Stimulated activated naive B cell treated with anti-CD40 and anti-IgM and Interleukin-4, amounts not matched to agents 10 μg/mL and 1 μg/mL and 100 μg/mL, for 72 hours (primary cell): ENCODE measurements around the gene UBXN11.
"Not testable (repeated sequence)": the region's sequence is repeated elsewhere in the genome, so short reads cannot be mapped to it uniquely, and the experiment has no call there.

ENCODE experiments used
- ATAC-seq, 2 donors: fragments of 150-1000 bp; cut with Tn5 transposase; replicated peaks; 2 replicates each; pipeline ENCODE4 v1.10.0; 2021; ENCODE audit warnings: moderate library complexity in 1 of 2
- DNase-seq: peaks from one replicate; pipeline ENCODE4 v3.0.0; 2021
- H3K27ac Mint-ChIP-seq: one replicate; pipeline ENCODE4 v1.8.0; 2022; ENCODE audit warnings: mild to moderate bottlenecking, mixed read lengths
- H3K27me3 Mint-ChIP-seq, 2 donors: one replicate each; pipeline ENCODE4 v1.8.0; 2022; ENCODE audit warnings: mixed read lengths in 2 of 2
- H3K36me3 Mint-ChIP-seq, 2 donors: one replicate each; pipeline ENCODE4 v1.8.0; 2022; ENCODE audit warnings: mixed read lengths in 2 of 2, mild to moderate bottlenecking in 1 of 2
- H3K4me1 Mint-ChIP-seq, 2 donors: one replicate each; pipeline ENCODE4 v1.8.0; 2022; ENCODE audit warnings: mixed read lengths in 2 of 2, mild to moderate bottlenecking in 1 of 2
- H3K4me3 Mint-ChIP-seq, 2 donors: one replicate each; pipeline ENCODE4 v1.8.0; 2022; ENCODE audit warnings: mild to moderate bottlenecking in 2 of 2, mixed read lengths in 2 of 2, moderate library complexity in 1 of 2
- H3K9me3 Mint-ChIP-seq, 2 donors: one replicate each; pipeline ENCODE4 v1.8.0; 2022; ENCODE audit warnings: mixed read lengths in 2 of 2, mild to moderate bottlenecking in 1 of 2

UBXN11 gene

DNA sequence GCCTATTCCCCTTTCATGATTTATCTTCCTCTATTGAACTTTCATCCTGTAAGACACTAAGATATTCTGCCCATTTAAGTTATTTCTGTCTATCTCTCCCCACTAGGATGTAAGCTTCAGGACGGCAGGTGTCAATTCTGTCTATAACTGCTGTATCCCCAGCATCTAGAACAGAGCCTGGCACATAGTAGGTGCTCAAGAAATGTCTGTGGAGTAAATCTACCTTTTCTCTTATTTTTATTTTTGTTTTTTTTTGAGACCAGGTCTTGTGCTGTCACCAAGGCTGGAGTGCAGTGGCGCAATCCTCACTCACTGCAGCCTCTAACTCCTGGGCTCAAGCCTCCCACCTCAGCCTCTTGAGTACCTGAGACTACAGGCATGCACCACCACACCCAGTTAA lies 16.9 kb upstream of the UBXN11 start:
- H3K4me1 Mint-ChIP-seq: peaks cover 28 to 59% of the 10 kb centered on the region in 2 donors

DNA sequence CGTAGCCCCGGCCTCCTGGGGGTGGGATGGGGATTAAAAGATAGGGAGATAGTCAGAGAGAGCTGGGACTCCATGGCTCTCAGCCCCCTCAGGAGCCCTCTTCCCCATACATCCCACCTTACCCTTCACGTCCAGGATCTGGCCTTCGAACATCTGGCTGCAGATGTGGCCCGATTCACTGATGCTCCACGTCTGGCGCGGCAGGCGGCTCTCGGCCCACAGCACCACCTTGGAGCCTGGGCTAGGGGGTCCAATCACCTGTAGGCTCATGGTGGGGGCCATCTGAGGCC lies 15.6 kb upstream of the UBXN11 start:
- DNase-seq: no peak
- no peaks in the 10 kb centered on the region for H3K27me3 Mint-ChIP-seq
- no peak for ATAC-seq
- H3K36me3 Mint-ChIP-seq: peaks cover 48 to 56% of the 10 kb centered on the region in 2 donors
- no peak overlapping the region for H3K27ac Mint-ChIP-seq
- peaks cover 38 to 73% of the 10 kb centered on the region in 2 donors for H3K4me1 Mint-ChIP-seq
- no peak overlapping the region for H3K4me3 Mint-ChIP-seq
- H3K9me3 Mint-ChIP-seq: peaks cover 0 to 1% of the 10 kb centered on the region in 2 donors

More for the DNA sequence above, 16.9 kb upstream of the UBXN11 start:
- Mint-ChIP-seq H3K36me3 (peaks cover 43 to 50% of the 10 kb centered on the region in 2 donors), H3K9me3 (peaks cover 0 to 1% of the 10 kb centered on the region in 2 donors), H3K4me3 (no peak overlapping the region), H3K27me3 (no peaks in the 10 kb centered on the region), H3K27ac (peak overlapping the region; percentile 92)
- ATAC-seq (no peak), DNase-seq (no peak)

DNA sequence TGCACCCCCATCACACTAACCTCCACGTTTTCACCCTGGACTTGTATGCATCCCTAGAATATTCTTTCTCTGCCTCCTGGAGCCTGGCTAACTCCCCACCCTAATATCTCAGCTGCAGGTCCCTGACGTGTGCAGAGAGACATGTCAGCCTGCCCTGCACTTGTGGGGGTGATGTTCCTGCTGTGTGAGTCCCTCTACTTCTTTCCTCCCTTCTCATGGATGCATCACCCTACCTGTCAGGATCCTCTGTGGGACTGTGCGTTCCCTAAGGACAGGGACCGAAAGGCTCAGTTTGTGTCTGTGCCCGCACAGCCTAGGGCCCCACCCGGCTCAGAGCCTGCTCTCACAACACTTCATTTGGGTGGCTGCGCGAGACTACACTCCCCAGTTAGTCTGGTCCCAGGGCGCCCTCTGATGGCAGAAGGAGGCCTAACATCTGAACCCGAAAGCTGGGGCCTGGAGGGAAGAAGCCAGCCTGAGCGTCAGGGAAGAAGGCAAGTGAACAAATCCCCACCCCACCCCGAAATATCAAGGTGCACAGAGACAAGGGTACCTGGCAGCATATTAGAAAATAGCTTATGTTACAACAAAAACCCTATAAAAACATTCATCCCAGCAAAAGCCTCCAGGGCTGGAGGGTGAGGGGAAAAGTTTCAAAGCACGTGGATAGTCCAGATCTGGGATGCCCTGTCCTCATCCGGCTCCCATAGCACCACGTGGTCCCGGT lies 15.0 kb upstream of the UBXN11 start:
- Mint-ChIP-seq H3K27me3 (no peaks in the 10 kb centered on the region), H3K27ac (peak overlapping the region; percentile 88), H3K4me1 (peaks cover 41 to 78% of the 10 kb centered on the region in 2 donors), H3K36me3 (peaks cover 48 to 56% of the 10 kb centered on the region in 2 donors), H3K9me3 (peaks cover 0 to 1% of the 10 kb centered on the region in 2 donors), H3K4me3 (peak overlapping the region; percentile 71 to 78)
- ATAC-seq (peak; percentile 59 to 64), DNase-seq (peak; percentile 86)

DNA sequence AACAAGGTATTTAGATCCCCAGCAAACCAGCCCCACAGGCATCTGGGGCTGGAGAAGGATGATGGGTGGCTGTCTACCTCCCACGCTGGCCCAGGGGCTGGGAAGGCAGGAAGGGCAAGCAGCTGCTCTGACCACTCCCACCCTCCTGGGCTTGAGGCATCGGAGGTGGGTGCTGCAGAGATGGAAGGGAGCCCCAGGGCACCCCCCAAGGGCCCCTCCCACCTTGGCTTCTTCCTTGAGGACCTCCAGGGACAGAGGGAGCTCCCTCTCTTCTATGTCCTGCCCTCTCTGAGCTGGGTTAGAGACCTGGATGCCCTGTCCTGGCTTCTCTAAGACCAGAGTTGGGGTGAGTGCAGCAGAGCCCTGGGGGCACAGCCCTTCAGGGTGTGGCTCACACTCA lies 14.5 kb upstream of the UBXN11 start:
- H3K9me3 Mint-ChIP-seq: peaks cover 0 to 1% of the 10 kb centered on the region in 2 donors
- no peaks in the 10 kb centered on the region for H3K27me3 Mint-ChIP-seq
- no peak for DNase-seq
- peak overlapping the region; percentile 78 to 97 for H3K4me3 Mint-ChIP-seq
- ATAC-seq: peak; percentile 1
- peaks cover 44 to 84% of the 10 kb centered on the region in 2 donors for H3K4me1 Mint-ChIP-seq
- peak overlapping the region; percentile 88 for H3K27ac Mint-ChIP-seq
- H3K36me3 Mint-ChIP-seq: peaks cover 48 to 56% of the 10 kb centered on the region in 2 donors

DNA sequence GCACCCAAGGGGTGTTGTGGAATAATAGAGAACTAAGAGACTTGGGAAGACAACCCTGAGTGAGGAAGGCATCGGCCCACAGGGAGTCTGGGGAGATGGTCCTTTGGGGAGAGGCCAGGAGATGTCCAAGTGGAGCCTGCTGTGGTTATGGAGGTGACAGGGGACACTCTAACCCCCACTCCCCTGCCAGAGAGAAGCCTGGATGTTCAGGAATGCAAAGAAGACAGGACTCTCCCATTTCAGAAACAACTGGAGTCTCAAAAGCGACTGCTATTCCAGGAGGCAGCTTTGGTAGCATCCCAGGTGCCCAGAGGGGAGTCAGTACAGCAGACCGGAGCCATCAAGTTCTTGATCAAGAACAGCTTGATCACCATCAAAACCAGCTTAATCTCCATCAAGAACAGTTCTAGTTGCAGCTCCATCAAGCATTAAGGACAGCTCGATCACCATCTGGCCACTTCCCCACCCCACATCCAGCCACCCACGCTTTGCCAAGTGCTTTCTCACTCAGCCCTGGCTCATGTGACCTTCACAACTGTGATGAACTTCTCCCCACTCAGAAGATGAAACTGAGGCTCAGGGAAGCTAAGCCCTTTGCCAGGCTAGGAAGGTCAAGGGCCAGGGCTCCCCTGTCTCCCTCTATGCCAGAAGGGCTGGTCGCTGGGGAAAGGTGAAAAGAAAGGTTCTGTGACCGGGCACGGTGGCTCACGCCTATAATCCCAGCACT lies 12.1 kb upstream of the UBXN11 start:
- Mint-ChIP-seq H3K27me3 (no peaks in the 10 kb centered on the region), H3K27ac (peak overlapping the region; percentile 98), H3K9me3 (peaks cover 0 to 2% of the 10 kb centered on the region in 2 donors), H3K4me3 (peak overlapping the region; percentile 97 to 98), H3K4me1 (peaks cover 57 to 99% of the 10 kb centered on the region in 2 donors), H3K36me3 (peaks cover 46 to 47% of the 10 kb centered on the region in 2 donors)
- DNase-seq: peak; percentile 72
- peak; percentile 44 to 46 for ATAC-seq

DNA sequence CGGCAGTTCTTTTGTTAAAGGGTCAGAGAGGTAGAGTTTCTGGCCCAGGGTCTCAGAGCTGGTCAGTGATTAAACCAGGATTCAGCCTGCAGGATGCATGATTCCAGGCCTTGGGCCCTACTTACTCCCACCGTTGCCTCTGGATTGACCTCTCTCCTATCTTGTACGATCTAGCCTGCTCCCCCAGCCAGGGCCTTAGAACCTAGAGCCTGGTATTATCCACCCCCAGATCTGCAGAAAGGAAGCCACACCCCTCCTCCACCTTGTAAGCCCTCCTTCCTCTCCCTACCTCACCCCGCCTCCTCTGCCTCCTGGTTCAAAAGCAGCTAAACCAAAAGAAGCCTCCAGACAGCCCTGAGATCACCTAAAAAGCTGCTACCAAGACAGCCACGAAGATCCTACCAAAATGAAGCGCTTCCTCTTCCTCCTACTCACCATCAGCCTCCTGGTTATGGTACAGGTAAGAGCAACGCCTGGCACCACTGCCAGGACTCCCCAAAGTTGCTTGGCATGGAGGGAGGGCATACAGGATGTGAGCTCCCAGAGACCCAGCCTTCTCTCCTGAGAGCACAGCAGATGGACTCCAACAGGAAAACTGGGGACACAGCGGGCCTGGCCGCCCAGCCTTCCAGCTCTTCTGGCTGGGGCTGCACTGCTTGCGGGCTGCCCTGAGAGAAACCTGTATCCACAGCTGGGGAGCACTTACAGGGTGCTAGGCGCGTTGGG lies 11.3 kb upstream of the UBXN11 start, which contains the start of gene CD52:
TSS of gene CD52 (plus strand) at position 347 of the 726 bp plus-strand sequence. CDS start at position 407, 60 bp downstream.
- peak; percentile 42 to 54 for ATAC-seq
- Mint-ChIP-seq H3K27me3 (no peaks in the 10 kb centered on the region), H3K4me1 (peaks cover 61 to 98% of the 10 kb centered on the region in 2 donors), H3K36me3 (peaks cover 39 to 41% of the 10 kb centered on the region in 2 donors), H3K27ac (peak within 1 kb of the TSS; percentile 98), H3K4me3 (peak within 1 kb of the TSS; percentile 97 to 98), H3K9me3 (peaks cover 0 to 4% of the 10 kb centered on the region in 2 donors)
- peak; percentile 48 for DNase-seq

DNA sequence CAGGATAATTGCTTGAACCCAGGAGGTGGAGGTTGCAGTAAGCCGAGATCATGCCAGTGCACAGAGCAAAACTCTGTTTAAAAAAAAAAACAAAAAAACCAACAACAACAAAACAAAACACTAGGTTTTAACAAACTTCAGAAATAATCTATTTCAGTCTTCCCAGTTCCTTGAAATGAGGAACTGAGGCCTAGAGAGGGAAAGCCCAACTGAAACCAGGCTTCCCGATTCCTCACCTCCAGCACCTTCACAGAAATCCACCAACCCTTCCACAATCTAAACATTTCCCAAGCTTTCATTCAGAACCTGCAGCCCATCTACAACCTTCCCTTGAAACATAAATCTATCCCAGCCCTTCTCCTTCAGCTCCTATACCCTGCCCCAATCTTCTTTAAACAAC lies 10.7 kb upstream of the UBXN11 start:
- H3K4me1 Mint-ChIP-seq: peaks cover 59 to 95% of the 10 kb centered on the region in 2 donors
- DNase-seq (no peak), ATAC-seq (no peak)
- peaks cover 33 to 34% of the 10 kb centered on the region in 2 donors for H3K36me3 Mint-ChIP-seq
- H3K4me3 Mint-ChIP-seq: peak overlapping the region; percentile 97 to 98
- peak overlapping the region; percentile 98 for H3K27ac Mint-ChIP-seq
- peaks cover 0 to 3% of the 10 kb centered on the region in 2 donors for H3K9me3 Mint-ChIP-seq
- H3K27me3 Mint-ChIP-seq: no peaks in the 10 kb centered on the region

DNA sequence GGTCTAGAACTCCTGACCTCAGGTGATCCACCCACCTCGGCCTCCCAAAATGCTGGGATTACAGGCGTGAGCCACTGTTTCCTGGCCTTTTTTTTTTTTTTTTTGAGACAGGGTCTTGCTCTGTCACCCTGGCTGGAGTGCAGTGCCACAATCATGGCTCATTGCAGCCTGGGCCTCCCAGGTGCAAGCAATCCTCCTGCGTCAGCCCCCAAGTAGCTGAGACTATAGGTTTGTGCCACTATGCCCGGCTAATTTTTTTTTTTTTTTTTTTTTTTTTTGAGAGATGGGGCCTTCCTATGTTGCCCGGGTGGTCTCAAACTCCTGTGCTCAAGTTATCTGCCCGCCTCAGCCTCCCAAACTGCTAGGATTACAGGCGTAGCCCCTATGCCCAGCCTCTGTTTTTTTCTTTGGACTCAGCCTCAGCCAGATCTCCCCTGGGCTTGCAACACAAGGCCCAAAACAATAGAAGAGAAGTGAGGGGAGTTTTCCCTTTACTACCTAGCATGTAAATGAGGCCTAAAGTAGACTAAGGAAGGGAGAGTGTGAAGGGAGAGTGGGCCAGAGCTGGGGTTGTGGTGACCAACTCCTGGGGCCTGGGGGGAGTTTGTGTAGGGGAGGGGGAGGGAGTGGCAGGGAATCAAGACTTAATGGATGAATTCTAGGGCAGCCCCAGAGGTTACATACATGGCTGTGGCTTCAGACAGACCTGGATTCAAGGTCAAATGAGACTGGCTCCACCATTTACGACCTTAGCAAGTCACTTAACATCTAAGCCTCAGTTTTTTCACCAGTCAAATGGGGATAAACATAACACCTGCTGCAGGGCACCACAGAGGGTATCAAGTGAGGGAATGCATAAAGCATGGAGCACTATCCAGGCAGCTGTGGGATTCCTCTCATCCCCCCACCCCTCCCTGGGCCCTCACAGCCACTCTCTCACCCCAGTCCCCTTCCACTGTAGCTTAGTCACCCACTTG lies 9.7 kb upstream of the UBXN11 start:
- Mint-ChIP-seq H3K4me3 (peak overlapping the region; percentile 72 to 98), H3K36me3 (peaks cover 26 to 29% of the 10 kb centered on the region in 2 donors), H3K27ac (peak overlapping the region; percentile 85), H3K4me1 (peaks cover 56 to 93% of the 10 kb centered on the region in 2 donors), H3K9me3 (peaks cover 0 to 3% of the 10 kb centered on the region in 2 donors), H3K27me3 (no peaks in the 10 kb centered on the region)
- ATAC-seq (no peak), DNase-seq (no peak)

DNA sequence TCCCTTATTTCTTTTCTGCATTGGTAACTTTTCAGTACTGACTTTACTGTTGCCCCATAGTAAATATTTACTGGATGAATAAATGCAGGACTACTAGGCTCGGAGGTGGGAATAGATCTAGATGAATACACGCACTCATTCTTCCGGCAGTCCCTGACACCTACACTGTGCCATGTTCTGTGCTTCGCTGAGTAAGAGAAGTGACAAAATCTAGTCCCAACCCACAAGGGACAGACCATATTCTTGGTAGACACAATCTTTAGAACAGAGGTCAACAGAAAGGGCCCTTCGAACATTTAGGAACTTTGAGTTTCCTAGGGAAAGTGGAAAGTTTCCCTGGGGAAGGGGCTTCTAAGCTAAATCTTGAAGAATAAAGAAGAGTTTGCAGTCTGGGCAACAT lies 8.1 kb upstream of the UBXN11 start:
- H3K36me3 Mint-ChIP-seq: peaks cover 15 to 17% of the 10 kb centered on the region in 2 donors
- peak overlapping the region; percentile 72 to 76 for H3K4me3 Mint-ChIP-seq

DNA sequence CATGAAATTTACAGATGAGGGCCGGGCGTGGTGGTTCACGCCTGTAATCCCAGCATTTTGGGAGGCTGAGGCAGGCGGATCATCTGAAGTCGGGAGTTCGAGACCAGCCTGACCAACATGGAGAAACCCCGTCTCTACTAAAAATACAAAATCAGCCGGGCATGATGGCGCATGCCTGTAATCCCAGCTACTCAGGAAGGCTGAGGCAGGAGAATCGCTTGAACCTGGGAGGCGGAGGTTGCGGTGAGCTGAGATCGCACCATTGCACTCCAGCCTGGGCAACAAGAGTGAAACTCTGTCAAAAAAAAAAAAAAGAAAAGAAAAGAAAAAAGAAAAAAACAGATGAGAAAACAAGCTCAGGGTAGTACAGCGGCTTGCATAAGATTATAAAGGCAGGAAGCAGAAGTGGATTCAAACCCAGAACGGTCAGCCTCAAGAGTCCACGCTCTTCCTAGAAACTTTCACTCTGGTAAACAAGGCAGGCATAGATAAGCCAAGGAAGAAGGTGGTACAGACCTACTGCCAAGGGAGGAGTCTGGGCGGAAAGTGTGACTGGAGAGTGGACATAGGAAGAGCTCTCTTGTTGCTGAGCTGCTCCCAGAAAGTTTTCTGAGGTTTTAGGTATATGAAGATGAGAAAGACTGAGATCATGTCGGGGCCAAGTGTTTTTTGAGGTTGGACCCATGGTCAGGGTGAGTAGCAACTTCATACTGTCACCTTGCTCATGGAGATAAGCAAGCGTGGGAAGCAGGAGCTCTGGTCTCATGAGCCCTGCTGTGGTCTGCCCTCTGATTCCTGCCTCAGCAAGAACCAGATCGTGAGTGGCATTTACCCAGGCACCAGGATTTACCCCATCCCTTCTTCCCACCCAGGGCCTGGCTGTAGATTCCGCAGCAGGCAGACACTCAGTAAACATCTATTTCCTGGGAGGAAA lies 1.8 kb upstream of the UBXN11 start:
- not testable (repeated sequence) for H3K27me3 Mint-ChIP-seq, ATAC-seq, H3K4me3 Mint-ChIP-seq, H3K9me3 Mint-ChIP-seq, DNase-seq, H3K36me3 Mint-ChIP-seq
- Mint-ChIP-seq H3K27ac (peak overlapping the region; percentile 81), H3K4me1 (peaks cover 28 to 41% of the 10 kb centered on the region in 2 donors)

More for the DNA sequence above, 8.1 kb upstream of the UBXN11 start:
- DNase-seq: no peak
- H3K27me3 Mint-ChIP-seq: no peaks in the 10 kb centered on the region
- H3K9me3 Mint-ChIP-seq: peaks cover 0 to 3% of the 10 kb centered on the region in 2 donors
- peak overlapping the region; percentile 85 for H3K27ac Mint-ChIP-seq
- peaks cover 48 to 76% of the 10 kb centered on the region in 2 donors for H3K4me1 Mint-ChIP-seq
- no peak for ATAC-seq

DNA sequence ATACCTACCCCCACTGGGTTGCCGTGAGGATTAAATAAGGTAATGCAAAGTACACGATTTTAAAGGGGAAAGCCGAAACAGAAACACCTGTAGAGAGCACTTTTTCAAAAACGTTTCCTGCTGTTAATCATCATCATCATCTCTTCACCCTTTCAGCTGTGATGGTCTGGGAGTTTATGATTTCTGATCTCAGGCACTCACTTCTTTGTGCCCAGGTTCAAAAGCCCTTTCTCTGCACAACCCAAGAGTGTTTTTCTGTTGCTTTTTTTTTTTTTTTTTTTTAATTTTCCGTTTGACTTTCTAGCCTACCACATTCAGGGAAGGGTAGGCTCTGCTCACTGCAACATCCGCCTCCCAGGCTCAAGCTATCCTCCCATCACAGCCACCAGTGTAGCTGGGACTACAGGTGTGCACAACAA lies 936 bp upstream of the UBXN11 start:
- peaks cover 26 to 37% of the 10 kb centered on the region in 2 donors for H3K4me1 Mint-ChIP-seq
- no peak for ATAC-seq

DNA sequence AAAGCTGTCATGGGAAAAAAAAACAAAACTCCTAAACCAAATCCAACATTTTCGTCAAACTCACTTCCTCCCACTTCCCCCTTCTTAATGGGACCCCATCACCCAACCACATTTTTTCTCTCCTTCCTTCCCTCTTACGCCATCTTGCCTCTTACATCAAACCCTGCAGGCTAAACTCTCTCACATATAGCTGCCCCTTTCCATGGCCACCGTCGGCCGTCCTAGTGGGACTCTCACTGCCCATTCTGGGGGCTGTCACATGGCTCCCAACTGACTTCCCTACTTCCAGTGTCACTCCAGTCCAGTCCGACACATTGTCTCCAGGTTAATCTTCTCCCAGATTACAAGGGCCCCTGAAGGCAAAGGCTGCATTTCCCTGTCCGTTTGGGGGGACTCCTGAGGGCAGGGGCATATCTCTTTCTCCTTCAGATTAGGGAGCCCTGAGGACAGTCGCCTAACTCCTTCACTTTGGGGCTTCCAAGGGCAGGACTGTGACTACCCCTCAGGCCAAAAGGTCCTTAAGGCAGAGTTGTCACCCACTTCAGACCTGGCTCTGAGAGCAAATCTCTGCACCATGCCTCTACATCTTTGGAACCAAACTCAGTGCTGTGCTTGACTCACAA lies 658 bp downstream of the UBXN11 start:
- H3K27ac Mint-ChIP-seq: peak overlapping the region; percentile 99
- peaks cover 23 to 36% of the 10 kb centered on the region in 2 donors for H3K4me1 Mint-ChIP-seq
- no peaks in the 10 kb centered on the region for H3K27me3 Mint-ChIP-seq
- peak overlapping the region; percentile 95 to 100 for H3K4me3 Mint-ChIP-seq
- H3K36me3 Mint-ChIP-seq: peaks cover 4% of the 10 kb centered on the region in 2 donors
- no peaks in the 10 kb centered on the region for H3K9me3 Mint-ChIP-seq
- ATAC-seq (peak in 1 of 2 donors; percentile 1), DNase-seq (no peak)

More for the DNA sequence above, 936 bp upstream of the UBXN11 start:
- H3K4me3 Mint-ChIP-seq: peak overlapping the region; percentile 64 to 100
- no peaks in the 10 kb centered on the region for H3K36me3 Mint-ChIP-seq
- no peak for DNase-seq
- H3K9me3 Mint-ChIP-seq: no peaks in the 10 kb centered on the region
- no peaks in the 10 kb centered on the region for H3K27me3 Mint-ChIP-seq
- H3K27ac Mint-ChIP-seq: peak overlapping the region; percentile 81
